ENCODE results near the gene KRTAP5-4.
"Not testable (repeated sequence)": the region's sequence is repeated elsewhere in the genome, so short reads cannot be mapped to it uniquely, and the experiment has no call there.

The KRTAP5-4 gene

DNA sequence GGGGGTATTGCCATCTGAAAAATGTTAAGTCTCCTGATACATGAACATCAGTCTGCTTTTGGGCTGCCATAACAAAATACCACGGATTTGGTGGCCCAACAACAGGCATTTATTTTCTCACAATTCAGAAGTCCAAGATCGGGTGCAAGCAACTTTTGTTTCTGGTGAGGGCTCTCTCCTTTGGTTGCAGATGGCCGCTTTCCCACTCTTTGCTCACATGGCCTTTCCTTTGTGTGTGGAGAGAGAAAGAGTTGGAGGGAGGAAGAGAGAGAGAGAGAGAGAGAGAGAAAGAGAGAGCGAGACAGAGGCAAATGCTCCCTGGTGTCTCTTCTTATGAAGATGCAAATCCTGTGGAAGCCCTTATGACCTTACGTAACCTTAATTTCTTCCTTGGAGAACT, 21.3 kb downstream of the KRTAP5-4 start:
- DNase-seq (ENCODE audit: low read depth) = no peak

DNA sequence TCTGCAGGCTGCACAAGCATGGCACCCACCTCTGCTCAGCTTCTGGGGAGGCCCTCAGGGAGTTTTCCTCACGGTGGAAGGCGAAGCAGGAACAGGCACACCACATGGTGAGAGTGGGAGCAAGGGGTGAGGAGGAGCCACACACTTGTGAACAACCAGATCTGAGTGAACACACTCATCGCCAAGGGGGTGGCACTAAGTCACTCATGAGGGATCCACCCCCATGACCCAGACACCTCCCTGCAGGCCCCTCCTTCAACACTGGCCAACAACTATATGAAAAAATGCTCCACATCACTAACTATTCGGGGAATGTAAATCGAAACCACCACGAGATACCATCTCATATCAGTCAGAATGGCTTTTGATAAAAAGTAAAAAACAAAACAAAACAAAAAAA, 23.1 kb downstream of the KRTAP5-4 start:
- DNase-seq (ENCODE audit: low read depth) = no peak

- DNase-seq (ENCODE audit: low read depth) = not testable (repeated sequence)
Observed at GRCh38 chr11:1598406-1598805, 23.5 kb downstream of the KRTAP5-4 start.

GRCh38 chr11:1597994-1598380, 24.0 kb downstream of the KRTAP5-4 start, which contains the start of gene KRTAP5-2:
TSS of gene KRTAP5-2 (minus strand) at chr11:1598294. CDS start at chr11:1598250, 44 bp downstream.
- DNase-seq (ENCODE audit: low read depth) = no peak

DNA sequence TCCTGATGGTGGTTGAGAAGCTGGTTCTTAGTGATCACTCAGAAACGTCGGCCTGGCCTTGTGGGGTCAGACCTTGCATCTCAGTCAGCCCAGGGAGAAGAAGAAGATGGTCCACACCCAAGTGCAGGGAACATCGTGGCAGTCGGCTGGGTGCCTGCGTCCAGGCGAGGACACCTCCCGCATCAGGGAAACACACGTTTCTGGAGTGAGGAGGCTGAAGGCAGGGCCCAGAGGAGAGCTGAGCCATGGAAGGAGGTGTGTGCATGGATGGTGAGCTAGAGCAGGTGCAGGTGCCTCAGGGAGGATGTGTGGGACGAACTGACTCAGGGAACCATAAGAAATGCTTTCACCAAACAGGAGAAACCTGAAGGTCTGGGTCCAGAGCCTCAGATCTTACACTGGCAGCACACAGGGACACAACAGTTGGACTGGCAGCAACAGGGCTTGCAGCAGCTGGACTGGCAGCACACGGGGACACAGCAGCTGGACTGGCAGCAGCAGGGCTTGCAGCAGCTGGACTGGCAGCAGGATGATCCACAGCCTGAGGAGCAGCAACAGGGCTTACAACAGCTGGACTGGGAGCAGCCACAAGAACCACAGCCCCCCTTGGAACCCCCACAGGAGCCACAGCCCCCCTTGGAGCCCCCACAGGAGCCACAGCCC, 24.5 kb downstream of the KRTAP5-4 start:
- DNase-seq (ENCODE audit: low read depth) = no peak

DNA sequence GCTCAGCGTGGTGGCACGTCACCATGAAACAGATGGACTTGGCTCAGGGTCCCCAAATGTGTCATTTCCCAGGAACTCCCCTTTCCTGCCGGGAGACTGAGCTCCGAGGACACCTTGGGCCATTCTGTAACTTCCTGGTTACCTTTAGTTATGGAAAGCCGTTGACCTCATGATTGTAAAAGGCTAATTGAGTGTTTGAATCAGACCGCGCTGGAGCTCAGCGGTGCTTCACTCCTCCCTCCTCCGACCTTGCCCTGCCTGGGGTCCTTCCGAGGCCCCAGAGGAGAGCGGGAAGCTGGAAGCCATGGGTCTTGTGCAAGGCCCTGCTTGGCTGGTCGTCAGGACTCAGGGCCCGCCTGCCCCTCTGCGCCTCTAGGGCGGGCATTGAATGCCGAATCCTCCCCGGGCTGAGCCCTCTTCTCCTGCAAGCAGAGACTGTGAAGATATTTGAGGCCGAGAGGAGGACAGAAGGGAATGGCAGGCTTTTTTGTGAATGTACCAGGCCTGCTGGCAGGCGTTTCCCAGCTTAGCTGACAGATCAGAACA, 25.3 kb downstream of the KRTAP5-4 start:
- not testable (repeated sequence) for DNase-seq (ENCODE audit: low read depth)

GRCh38 chr11:1595994-1596575, 25.9 kb downstream of the KRTAP5-4 start:
- DNase-seq (ENCODE audit: low read depth) = not testable (repeated sequence)

GRCh38 chr11:1592628-1593027, 29.3 kb downstream of the KRTAP5-4 start:
- no peak for DNase-seq (ENCODE audit: low read depth)

DNA sequence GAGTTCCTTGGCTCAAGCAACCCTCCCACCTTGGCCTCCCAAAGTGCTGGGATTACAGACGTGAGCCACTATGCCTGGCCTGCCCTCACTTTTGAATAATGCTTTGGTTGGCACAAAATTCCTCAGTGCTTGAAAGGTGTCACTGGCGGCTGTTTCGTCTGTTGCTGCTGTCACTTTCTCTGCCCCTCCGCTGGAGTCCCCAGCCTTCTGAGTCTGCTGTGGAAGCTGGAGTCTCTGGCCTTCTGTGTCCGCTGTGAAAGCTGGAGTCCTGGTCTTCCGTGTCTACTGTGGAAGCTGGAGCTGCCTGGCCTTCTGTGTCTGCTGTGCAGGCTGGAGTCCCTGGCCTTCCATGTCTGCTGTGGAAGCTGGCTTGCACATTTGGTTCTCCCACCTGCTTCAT, 31.9 kb downstream of the KRTAP5-4 start:
- DNase-seq (ENCODE audit: low read depth) = no peak

- not testable (repeated sequence) for DNase-seq (ENCODE audit: low read depth)
Observed at GRCh38 chr11:1589191-1589963, 32.6 kb downstream of the KRTAP5-4 start.

DNA sequence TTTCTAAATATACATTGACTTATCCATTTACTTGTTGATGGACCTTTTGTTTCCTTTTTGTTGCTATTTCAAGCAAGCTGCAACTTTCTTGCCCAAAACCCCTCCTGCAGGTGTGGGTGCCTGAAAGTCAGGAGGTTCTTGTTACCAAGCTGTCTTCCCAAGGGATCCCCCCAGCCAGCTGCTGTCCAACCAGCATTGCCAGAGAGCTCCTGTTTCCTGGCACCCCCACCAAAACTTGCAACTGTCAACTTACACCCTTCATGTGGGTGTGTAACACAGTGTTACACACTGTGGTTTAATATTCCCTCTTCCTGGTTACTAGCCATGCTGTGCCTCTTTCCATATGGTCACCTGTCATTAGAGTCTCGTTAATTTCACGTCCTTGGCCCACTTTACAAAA, 35.2 kb downstream of the KRTAP5-4 start:
- no peak for DNase-seq (ENCODE audit: low read depth)

GRCh38 chr11:1584661-1585370, 37.1 kb downstream of the KRTAP5-4 start, which contains the start of gene KRTAP5-1:
TSS of gene KRTAP5-1 (minus strand) at chr11:1585283. CDS start at chr11:1585249, 34 bp downstream.
- not testable (repeated sequence) for DNase-seq (ENCODE audit: low read depth)

- DNase-seq (ENCODE audit: low read depth) = not testable (repeated sequence)
Observed at GRCh38 chr11:1582909-1583308, 39.0 kb downstream of the KRTAP5-4 start.

GRCh38 chr11:1581976-1582375, 40.0 kb downstream of the KRTAP5-4 start:
- no peak for DNase-seq (ENCODE audit: low read depth)

DNA sequence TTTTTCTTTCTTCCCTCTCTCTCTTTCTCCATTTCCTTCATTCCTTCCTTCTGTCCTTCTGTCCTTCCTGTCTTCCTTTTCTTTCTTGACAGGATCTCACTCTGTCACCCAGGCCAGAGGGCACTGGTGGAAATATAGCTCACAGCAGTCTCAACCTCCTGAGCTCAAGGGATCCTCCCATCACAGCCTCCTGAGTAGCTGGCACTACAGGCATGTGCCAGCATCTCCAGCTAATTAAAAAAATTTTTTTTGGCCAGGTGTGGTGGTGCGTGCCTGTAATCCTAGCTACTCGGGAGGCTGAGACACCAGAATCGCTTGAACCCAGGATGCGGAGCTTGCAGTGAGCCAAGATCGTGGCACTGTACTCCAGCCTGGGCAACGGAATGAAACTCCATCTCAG, 45.1 kb downstream of the KRTAP5-4 start:
- DNase-seq (ENCODE audit: low read depth) = no peak

DNA sequence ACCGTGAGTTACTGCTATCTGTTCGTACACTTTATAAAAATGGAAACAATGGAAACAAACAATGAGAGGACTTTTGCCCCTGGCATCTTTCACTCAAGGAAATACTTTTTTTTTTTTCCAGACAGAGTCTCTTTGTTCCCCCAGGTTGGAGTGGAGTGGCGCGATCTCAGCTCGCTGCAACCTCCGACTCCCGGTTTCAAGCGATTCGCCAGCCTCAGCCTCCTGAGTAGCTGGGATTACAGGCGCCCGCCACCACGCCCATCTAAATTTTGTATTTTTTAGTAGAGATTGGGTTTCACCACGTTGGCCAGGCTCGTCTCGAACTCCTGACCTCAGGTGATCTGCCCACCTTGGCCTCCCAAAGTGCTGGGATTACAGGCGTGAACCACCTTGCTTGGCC, 46.2 kb downstream of the KRTAP5-4 start:
- DNase-seq (ENCODE audit: low read depth) = not testable (repeated sequence)

DNA sequence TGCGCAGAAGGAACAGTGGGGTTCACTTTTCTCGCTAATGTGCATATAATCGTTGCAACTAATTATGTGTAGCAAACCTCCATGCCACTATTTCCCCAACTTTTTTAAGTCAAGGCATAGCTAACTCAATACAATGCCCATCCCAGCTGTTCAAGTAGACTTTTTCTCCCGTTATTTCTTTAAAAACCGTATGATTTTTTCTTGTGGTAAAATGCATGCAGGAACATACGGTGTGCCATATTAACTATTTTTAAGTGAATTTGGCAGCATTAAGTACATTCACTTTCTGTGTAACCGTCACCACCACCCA, 47.0 kb downstream of the KRTAP5-4 start:
- DNase-seq (ENCODE audit: low read depth) = no peak

GRCh38 chr11:1574238-1574932, 47.6 kb downstream of the KRTAP5-4 start:
- no peak for DNase-seq (ENCODE audit: low read depth)

DNA sequence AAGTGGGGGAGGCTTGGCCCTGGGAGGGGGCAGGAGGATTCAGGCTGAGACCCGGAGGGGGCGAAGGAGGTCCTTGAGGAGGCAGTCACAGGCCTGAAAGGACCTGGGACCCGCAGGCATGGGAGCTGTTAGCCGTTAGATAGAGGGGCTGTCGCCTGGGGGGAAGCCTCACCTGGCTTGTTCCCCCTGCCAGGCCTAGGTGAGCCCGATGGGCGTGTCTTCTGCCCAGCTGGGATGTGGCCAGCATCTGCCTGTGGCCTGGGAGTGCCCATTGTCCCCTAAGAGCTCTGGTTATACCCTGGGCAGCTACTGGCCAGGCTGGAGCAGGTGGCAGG, 48.1 kb downstream of the KRTAP5-4 start:
- no peak for DNase-seq (ENCODE audit: low read depth)

- DNase-seq (ENCODE audit: low read depth) = no peak
Observed at GRCh38 chr11:1573077-1573902, 48.6 kb downstream of the KRTAP5-4 start.
